VCaP (cell line): Measurements from ENCODE around the gene ADCY3.
A peak's percentile ranks its signal among the peaks of the same experiment; 100 is the strongest.

Experiments used
- H3K27ac ChIP-seq: fragments of 450-650 bp; 2 replicates; pipeline ENCODE4 v1.5.1; 2017
- TF ChIP-seq, protein P1 (sequence below): fragments of 450-650 bp; conservative IDR thresholded peaks from 2 replicates; pipeline ENCODE4 v1.5.1; 2017; ENCODE audit warnings: mild to moderate bottlenecking, moderate library complexity

The ADCY3 gene

DNA sequence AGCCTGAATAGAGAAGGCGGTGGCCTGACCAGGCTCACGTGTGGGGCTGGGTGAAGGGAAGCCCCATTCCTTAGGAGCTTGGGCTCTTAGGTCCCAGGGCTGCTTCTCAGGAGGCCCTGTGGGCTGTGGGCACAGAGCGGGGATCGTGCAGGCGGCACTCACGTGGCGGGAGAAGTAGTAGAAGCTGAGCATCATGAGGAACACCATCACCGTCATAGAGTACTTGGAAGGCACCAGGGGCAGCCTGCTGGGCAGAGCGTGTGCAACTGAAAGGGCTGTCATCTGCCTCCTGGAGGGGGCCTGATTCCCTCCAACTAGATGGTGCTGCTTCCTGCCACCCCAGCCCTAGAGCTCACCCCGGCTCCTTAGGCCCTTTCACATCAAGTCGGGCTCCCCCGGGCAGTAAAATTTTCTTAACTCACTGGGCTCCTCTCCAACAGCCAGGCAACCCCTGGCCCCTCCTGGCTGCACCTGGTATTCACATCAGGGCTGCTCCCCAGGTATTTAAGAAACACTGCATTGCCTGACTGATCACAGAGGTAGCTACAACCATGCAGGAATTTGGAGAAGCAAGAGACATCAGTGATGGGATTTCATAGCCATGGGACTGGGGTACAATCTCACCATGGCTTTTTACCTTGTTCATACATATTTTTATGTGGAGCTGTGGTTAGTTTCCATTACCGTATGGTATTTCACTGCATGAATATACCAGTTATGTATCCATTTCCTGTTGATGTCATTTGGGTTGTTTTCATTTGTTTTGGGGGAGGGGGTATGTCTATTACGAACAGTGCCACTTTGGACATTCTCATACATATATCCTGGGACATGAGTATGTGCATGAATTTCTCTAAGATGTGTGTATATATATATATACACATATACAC lies 93.9 kb downstream of the ADCY3 start:
- peak overlapping the region; percentile 69 for H3K27ac ChIP-seq
- TF ChIP-seq, protein P1, sequence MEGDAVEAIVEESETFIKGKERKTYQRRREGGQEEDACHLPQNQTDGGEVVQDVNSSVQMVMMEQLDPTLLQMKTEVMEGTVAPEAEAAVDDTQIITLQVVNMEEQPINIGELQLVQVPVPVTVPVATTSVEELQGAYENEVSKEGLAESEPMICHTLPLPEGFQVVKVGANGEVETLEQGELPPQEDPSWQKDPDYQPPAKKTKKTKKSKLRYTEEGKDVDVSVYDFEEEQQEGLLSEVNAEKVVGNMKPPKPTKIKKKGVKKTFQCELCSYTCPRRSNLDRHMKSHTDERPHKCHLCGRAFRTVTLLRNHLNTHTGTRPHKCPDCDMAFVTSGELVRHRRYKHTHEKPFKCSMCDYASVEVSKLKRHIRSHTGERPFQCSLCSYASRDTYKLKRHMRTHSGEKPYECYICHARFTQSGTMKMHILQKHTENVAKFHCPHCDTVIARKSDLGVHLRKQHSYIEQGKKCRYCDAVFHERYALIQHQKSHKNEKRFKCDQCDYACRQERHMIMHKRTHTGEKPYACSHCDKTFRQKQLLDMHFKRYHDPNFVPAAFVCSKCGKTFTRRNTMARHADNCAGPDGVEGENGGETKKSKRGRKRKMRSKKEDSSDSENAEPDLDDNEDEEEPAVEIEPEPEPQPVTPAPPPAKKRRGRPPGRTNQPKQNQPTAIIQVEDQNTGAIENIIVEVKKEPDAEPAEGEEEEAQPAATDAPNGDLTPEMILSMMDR, result no peak

DNA sequence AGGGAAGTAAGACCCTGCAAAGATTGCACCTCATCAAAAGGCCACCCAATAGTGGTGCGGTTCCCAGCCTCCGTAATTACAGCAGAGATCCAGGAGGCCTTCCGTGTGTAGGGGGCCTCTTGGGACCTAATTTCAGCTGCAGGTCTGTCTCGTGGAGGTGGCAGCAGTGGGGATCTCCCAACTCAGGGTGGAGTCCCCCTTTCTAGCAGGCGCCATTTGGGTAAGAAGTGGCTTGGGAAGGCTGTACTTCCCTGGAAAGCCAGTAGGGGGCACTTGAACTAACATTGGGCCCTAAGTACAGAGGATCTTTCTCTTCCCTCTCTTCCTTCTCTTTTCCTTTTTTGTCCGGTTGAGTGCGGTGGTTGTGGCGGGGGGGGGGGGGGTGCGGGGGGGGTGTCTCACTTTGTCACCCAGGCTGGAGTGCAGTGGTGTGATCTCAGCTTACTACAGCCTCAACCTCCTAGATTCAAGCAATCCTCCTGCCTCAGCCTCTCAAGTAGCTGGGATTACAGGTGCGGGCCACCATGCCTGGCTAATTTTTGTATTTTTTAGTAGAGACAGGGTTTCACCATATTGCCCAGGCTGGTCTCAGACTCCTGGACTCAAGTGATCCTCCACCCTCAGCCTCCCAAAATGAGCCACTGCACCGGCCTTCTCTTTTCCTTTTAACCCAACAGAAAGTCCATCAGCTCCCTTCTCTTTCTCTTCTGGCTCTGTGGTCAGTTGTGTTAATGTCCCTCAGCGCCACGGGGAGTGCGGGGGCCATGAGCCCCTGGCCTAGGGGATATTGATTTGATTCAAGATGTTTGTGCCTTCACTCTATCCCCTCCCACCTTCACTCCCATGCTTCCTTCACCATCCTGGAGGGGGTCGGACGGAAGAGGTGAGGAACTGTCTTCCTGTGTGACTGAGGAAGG lies 94.8 kb downstream of the ADCY3 start:
- peak overlapping the region; percentile 69 for H3K27ac ChIP-seq
- TF ChIP-seq, protein P1, result no peak; the same call in 1 of the 2 replicates

DNA sequence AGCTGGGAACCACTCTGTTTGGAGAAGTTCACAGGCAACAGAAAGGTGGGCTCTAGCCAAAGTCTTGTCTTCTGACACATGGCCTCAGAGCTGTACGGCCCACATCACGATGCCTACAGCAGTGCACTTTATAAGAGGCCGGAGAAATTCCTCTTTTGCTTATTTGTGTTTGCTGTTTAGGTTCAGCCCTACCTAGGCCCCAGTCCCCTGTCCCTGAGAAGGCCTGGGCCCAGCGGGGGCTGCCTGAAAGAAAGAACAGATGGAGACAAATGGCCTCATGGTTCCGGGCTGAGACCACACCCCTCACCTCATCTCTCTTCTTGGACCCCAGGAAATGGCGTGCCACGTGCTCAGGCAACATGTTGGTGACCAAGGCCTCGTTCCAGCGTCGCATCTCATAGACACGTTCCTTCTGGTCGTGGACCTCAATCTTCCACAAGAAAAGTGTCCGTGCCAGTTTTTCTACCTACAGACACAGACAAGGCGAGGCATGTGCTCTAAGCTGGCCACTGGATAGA lies 95.9 kb downstream of the ADCY3 start:
- TF ChIP-seq, protein P1, result no peak

DNA sequence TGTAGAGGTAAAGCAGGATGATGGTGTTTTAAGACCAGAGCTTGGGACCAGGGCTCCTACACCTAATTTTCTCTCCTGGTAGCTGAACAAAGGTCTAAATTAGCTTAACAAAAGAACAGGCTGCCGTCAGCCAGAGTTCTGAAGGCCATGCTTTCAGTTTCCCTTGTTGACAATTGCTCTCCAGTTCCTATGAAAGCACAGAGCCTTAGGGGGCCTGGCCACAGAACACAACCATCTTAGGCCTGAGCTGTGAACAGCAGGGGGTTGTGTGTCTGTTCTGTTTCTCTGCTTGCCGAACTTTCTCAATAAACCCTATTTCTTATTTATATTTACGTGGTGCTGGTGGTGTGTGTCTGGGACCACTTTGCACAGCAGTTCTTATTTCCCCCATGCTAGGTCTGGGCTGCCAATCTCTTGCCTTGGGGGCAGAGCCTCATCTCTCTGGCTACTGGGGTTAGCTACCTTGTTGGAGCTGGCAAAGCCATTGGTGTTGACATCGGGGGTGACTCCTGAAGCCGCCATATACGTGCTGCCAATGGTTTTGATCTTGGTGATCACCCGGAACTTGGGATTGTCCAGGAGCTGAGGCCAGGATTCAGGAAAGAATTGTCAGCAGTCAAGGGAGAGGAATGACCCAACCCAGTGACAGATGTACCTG lies 97.9 kb downstream of the ADCY3 start:
- TF ChIP-seq, protein P1, result no peak
- H3K27ac ChIP-seq, result no peak overlapping the region

More for the DNA sequence above, 95.9 kb downstream of the ADCY3 start:
- H3K27ac ChIP-seq, result no peak overlapping the region

DNA sequence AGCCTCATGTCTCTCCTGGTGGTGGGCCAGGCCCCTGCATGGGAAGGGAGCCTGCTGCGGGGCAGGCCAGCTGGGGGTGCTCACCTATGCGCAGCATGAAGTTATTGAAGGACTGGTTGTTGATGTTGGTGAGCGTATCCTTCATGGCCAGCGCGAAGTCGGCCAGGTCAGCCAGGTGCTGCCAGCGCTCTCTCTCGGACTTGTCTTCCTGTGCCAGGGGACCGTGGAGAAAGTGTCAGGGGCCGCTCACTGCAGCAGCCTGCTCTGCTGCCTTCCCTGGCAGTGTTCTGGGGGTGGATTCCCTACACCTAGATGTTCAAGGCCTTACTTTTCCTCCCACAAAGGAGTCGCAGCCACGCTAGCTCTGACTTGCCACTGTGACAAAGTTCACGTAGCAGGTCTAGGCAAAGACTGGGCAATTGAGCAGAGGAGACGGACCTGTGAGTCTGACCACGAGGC lies 98.6 kb downstream of the ADCY3 start:
- TF ChIP-seq, protein P1, result no peak
- H3K27ac ChIP-seq, result no peak overlapping the region

DNA sequence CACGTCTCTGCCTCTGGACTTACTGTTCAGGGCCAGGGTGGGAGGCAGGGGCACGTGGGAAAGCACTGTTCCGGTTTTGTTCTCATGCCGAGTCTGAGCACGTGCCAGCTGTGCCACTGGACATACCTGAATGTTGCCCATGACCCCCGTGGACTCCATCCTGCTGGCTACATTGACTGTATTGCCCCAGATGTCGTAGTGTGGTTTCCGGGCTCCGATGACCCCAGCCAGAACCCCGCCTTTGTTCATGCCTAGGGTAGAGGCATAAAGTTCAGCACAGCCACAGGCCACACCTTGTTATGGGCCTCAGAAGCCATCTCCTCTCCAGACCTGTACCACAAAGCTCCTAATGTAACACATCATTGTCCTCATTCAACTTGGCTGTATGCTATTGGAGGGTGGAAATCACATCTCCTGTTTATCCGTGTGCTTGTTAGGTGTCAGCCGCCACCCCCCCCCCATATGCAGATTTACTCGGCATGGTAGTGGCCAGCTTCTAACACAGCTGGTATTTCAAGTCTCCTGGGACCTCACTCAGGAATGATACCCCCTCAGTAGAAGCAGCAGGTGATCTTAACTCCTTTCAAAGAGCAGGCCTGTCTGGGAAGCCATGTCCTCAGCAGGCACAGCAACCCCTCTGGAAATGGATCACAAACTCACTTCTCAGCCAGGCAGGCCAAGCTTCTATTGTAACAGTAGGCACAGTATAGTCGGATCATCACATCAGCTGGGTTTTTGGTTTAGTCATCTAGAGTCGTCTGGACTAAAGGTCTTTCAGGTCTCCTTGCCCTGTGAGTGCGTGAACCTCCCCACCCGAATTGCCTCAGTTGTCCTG lies 99.2 kb downstream of the ADCY3 start:
- no peak overlapping the region for H3K27ac ChIP-seq
- TF ChIP-seq, protein P1, result no peak
